GM18499 (cell line): ENCODE measurements around the gene RACGAP1.

Experiments
- ATAC-seq: cut with Tn5 transposase; IDR thresholded peaks from one replicate; pipeline ENCODE4 v1.9.1; 2021; ENCODE audit warnings: moderate number of reproducible peaks; ENCODE audit not compliant: insufficient read depth, unreplicated experiment

Gene RACGAP1

DNA sequence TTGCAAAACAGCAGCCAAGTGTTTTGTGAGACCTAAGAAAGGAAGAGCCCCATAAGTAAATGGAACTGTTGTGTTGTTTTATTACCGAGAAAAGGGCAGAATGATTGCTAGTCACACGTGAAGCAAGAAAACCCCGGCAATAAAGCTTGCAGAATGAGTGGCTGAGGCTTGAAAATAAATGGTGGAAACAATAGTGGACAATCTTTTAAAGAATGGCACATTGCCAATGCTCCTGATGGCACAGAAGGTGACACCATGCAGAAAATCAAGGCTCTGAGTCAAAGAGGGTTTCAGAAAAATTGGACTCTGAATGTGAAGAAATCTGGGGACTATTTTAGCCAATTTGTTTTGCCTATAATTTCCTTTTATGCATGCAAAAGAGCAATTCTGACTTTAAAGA is 78.8 kb downstream of the RACGAP1 start:
- ATAC-seq = no peak

DNA sequence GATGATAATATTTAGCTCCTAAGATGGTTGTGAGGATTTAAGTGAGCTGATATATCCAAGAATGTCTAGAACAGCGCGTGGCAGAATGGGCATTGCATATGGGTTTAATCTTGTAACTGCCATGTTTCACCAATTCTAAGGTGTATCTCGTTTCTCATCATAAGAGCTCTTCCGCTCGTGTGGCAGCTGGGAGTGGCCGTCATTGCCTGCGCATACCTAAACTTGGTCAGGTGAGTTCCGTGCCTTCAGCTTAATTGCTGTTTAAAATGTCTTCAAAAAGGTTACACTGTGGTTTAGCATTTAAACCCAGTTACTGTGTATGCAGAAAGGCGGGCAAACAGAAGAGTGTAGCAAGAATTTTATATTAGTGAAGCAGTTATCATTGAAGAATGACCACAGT is 79.2 kb downstream of the RACGAP1 start:
- no peak for ATAC-seq

DNA sequence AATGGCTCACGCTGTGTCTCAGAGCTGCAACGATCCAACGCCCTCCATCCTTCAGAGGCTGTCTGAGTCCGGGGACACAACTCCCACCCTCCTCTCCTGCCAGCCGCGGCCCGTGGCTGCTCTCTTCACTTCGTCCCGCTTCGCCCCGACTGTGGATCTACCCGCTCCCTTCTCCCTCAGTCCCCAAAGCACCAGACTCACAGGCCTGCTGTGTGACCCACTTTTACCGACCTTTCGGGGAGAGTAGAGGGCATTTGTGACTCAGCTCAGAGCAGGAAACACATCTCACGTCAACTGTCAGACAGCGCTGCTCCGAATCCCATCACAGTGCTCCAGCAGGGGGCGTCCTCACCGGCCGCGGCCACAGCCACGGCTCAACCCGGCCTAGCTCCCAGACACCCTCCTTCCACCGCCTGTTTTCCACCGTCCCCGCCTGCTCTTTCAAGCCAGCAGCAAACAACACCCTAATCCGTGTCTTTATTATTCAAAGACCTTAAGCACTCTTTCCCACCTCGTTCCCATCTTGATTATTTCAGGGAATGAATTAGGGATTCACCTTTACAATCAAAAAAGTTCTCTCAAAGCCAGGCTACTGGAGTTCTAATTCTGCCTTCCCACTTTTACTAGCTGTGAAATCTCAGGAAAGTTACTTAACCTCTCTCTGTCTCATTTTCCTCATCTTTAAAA is 79.8 kb downstream of the RACGAP1 start:
- ATAC-seq = no peak

DNA sequence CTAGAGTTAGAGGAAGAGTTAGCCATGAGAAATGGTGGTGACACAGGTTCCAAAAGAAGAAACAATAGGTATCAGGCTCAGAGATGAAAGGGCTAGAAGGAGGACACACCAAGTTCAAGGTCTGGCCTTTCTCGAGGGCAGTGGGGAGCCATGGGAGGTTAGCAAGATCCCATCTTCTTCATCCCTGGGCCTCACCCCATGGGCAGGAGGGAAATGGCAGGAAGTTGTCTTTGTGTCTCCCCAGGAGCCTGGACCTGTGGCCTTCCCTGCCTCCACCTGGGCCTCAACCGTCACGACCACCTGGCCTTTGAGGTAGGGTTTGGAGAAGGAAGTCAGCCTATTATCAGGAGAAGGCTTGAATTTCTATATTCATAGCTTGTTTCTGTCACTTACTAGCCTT is 80.6 kb downstream of the RACGAP1 start:
- no peak for ATAC-seq

DNA sequence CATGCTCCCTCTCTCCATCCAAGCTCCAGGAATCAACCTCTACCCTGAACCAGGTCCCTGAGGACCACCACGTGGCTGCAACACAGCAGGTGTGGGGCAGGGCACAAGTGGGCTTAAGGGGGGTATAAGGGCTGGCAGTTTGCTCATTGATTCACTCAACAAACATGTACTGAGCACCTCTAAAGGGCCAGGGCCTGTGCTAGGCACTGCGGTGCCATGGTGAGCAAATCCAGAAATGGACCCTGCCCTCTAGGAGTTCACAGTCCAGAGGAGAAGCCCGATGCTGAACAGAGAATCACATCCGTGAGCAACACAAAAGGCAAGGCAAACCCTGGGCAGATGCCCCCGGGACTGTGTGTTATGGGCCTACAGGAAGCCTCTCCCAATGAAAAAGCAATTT is 81.2 kb downstream of the RACGAP1 start:
- no peak for ATAC-seq

DNA sequence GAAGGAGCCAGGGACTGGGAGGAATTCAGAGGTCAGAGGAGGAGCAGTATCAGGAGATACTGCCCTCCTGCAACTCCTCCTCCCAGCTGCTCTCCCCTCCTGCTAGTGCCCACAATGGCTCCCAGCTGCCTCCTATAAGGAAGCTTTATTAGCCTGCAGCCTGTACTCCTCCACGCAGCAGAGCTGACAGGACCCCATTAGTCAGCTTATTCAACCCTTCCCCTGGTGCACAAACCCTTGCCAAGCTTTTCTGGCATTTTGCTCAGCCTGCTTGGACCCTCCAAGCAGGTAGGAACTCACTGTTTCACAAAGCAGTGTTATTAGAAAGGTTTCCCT is 81.7 kb downstream of the RACGAP1 start:
- ATAC-seq = no peak

DNA sequence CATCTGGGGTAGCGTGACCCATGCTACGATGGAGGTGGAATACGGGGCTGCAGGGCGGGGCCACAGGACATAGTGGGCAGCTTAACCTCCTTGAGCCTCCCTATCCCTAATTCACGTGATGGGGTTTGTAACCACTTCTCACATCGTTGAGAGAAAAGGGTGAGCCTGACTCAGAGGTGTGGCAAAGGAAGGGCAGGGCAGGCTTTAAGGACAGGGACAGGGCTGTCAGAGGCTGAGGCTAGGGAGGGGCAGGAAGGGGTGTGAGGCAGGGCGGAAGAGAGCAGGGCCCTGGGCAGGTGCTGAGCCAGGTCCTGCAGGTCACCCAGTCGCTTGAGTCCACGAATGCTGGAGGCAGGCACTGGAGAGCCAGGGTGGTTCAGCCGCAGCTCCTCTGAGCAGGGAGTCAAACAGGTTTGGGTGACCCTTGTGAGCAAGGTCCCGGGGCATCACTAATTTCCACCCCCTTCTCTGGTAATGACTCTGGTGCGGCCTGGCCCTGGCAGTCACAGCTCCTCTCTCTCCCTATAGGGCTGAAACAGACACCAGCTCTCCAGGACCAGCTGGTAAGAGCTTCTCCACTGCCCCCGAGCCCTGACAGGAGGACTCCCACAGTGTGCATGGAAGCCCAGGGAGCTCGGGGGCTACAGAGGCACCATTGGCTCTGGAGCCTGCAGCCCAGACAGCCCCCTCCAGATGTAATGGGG is 82.2 kb downstream of the RACGAP1 start:
- no peak for ATAC-seq

DNA sequence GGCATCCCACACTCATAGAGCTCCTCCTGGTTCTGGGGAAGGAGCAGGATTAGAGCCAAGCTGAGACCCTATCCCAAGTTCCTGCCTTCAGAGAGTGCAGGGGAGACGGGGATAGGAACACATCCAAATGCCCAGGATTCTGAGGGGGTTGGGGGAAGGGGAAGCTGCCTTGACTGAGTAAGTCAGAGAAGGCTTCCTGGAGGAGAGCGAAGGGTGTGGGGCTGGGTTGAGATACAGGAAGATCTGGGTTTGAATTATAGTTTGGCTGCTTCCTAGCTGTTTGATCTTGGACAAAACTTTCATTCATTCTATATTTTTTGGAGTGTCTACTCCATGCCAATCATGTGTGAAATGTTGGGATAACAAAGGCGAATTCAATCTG is 82.8 kb downstream of the RACGAP1 start:
- ATAC-seq = no peak

DNA sequence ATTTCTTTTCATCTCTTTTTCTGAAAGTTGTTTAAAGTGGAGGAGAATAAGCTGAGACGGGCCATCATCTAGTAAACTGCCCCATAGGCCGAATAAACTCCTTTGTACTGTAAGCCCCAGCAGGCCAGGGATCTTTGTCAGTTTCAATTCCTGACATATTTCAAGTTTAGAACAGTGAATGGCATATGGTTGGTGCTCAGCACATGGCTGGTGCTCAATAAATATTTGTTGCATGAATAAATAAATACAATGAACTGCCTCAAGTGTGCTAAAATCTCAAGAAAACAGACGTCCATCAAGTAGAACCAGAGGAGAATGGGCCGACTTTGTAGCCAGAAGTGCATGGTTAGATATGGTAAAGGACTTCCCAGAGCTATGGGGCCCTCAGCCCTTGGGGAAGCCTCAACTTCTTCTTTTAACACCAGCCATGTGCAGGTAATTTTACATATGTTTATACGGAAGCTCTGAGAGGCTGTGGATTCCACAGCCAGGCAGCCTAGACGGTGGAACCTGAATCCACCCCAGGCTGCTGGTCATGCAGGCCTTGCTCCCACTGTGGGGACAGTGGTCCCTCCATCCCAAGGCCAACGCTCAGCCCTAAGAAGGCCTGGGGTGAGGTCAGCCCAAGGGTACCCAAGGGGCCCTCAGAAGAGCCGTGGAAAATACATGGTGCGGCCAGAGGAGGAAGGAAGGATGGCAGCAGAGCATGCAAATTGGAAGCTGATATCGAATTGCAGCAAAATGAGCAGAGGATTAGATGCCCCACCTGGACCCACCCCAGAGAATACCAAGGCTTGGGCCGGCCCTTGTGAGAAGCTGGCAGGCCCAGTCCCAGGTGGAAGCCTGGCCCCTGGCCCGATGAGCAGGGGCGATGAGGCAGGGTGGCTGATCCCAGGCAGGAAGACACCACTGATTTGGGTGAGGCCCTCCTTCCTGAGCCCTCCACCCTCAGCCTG is 83.5 kb downstream of the RACGAP1 start:
- no peak for ATAC-seq

DNA sequence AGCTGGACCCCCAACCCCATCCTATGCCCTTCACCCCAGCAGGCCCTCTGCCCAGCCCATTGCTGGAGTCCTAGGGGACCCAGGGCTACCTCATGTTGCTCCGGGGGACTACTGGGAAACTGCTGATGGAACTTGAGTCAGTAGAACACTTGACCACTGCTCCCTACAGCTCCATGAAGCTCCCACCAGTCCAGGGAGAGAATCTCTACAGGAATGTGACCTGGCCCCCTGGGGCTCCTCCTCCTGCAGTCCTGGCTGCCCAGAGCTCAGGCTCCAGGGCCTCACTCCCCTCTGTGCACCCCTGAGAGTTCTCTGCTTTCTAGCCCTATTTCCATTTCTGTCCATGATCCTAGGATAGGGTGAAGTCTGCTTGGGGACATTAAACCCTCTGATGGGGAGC is 85.6 kb downstream of the RACGAP1 start:
- ATAC-seq = no peak

DNA sequence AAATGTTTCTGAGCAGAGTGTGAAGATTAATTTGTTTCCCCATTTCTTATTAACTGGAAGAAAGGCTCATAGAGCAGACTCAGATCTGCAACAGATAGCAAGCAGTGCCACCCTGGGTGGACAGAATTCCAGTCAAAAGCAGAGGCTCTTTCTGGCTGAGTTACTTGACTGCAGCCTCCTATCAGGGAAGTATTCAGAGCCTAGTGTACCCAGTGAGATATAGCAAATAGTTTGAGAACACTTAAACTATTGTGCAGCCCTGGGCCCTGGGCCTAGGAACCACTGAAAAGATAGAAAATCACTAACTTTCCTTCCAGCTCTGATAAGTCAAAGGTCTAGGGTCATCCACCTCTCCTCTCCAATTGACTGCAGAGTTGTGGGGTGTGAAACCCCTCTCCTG is 86.0 kb downstream of the RACGAP1 start:
- no peak for ATAC-seq
